Activated CD8-positive, alpha-beta memory T cell treated with anti-CD3 and anti-CD28 coated beads, Interleukin-2, amount 50 U/mL, for 48 hours (primary cell): ENCODE results near the gene ZFYVE27.

Source experiments
- DNase-seq: peaks from one replicate; pipeline ENCODE4 v3.0.0-alpha.2; 2020

The ZFYVE27 gene

DNA sequence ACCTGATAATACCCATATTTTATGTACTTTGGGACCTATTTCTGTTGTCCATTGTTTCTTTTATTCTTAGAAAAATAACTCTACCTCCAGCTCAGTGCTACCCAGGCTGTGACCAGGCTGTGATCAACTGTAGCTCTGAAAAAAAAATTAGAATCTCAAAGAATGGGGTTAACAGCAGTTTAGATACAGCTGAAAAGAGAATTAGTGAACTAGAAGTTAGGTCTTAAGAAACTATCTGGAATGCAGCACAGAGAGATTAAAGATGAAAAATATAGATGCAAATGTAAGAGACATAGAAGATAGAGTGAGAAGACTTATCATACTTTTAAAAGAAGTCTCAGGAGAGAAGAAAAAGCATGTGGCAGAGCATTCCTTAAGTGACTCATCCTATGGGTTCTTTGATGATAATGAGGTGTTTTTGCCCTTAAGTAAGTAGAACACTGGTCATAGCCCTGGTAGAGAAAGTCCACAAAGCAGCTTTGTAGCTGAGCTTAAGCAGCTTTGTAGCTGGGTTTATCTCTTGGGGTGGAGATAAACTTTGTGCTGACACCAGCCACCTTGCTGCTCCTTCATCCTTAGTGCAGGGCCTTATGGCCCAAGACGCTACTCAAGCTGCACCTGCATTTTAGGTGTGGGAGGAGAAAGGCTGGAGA is 62.2 kb downstream of the ZFYVE27 start:
- no peak for DNase-seq

DNA sequence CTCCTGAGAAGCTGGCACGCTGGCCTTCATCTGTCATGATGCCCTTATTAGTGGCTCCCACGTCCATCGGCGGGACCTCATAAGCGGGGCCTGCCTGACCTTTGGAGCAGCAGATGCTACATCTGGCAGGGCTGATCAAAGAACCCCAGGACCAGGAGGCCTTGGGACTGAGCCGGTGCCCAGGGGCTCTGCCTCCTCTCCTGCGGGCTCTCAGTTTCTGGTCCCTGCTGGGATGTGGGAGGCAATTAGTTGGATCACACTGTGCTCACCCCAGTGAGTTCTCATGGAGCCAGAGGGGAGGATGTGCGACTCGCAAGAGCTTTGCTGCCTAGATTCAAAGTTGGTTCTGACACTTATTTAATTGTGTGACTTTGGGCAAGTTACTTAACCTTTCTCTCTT is 63.5 kb downstream of the ZFYVE27 start:
- no peak for DNase-seq

DNA sequence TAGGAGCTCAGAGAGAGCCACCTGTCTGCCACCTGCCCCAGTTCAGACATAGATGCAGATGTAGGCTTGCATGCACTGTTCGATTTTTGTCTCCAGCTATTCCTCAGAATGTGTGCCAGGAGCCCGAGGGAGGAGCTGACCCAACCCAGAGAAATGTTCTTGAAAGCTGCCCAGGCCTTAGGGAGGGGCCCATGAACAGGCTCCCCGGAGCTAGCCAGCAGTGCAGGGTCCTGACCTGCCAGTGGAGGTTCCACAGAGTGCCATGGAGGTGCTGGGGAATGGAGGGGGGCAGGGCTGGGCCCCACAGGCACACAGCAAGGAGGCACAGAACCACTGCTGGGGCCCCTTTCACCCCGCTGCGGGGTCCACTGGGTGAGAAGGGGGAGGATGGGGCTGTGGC is 64.5 kb downstream of the ZFYVE27 start:
- no peak for DNase-seq

DNA sequence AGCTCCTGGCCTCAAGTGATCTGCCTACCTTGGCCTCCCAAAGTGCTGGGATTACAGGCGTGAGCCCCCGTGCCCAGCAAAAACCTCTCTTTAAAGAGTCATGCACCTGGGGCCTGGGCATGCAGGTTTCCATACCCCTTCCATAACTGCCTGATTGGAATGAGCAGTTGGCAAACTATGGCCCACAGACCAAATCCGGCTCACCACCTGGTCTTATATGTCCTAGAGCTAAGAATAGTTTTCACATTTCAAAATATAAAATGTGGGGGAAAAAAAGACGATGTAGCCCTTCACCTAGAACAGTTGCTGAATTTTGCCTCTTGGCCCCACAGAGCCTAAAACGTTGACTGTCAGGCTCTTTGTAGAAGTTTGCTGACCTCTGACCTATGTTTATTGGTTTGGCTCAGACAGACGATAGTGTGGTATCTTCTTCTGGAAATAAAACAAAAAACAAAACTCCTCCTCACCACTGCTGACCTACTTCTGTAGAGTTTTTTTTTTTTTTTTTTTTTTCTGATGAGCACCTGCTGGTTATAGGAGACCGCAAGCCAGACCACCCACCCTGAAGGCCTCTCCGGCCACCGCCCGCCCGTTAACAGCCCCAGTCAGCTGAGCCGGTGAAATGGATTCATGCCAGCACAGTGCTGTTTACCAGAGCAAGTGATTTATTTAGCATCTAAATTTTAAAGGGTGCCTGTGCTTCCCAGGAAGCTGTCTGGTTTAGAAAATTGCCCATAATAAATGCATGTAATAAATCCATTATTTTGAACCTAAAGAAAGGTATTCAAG is 68.4 kb downstream of the ZFYVE27 start:
- DNase-seq, result no peak

DNA sequence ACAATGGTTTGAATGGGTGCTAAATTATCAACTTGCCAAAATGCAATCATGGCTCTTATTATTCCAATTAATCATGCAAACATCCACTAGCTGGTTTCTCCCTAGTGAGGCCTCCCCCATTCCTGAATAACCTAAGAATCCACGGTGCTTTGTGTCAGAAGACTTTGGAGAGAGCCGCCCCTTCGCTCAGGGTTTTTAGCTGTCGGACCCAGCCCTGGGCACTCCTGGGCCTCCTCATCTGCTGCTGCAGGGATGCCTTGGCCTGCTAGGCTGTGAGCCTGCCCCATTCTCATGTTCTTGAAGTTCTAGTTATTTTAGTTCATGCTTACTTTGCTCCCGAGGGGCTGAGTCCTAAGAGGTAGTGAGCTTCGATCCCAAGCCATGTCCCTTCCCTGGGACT is 69.0 kb downstream of the ZFYVE27 start:
- DNase-seq, result no peak

DNA sequence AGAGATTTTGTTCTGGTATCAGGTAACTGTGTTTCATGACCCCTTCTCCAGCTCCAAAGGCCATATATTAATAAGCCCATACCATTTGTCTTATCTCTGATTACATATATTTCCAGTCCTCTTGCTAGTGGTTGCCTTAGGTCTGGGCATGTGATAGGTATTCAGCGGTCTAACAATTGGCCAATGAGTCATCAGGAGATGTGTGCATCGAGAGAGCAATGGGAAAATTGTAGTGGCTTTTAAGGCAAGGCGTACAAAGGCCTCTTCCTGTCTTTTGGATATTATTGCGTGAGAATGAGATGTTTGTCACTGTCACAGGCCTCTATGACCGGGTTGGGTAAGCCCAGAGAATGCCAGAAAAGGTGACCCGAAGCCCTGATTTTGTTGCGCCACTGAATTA is 73.5 kb downstream of the ZFYVE27 start:
- DNase-seq, result no peak
